Right lobe of liver (tissue), 6 donors: ENCODE results near the gene GATM. TPM values are rescaled to one million over a fixed set of nuclear protein-coding genes. Genes with fewer than 3 reads are reported as not detected.

Experiments used
- ATAC-seq, 4 donors: fragments of 200-7000 bp; cut with Tn5 transposase; one replicate each; pipeline ENCODE4 v1.9.1; 2020; ENCODE audit warnings: mild to moderate bottlenecking in 4 of 4, moderate library complexity in 4 of 4
- DNase-seq, 3 donors: peaks; one replicate each; pipeline ENCODE4 v3.0.0-alpha.2; 2020
- H3K27ac ChIP-seq, 3 donors: fragments of 200-600 bp; one replicate each; pipeline ENCODE4 v1.8.0; 2022
- H3K27me3 ChIP-seq, 2 donors: fragments of 200-600 bp; one replicate each; pipeline ENCODE4 v1.8.0; 2022
- H3K36me3 ChIP-seq, 4 donors: fragments of 200-600 bp; sonication (generic) in 1 of 4; one replicate each; pipeline versions ENCODE4 v1.5.1 to v1.8.0; 2017 to 2022; ENCODE audit warnings: control low read depth in 1 of 4
- H3K4me1 ChIP-seq, 4 donors: fragments of 200-600 bp; sonication (generic) in 1 of 4; one replicate each; pipeline versions ENCODE4 v1.5.1 to v1.8.0; 2017 to 2022; ENCODE audit warnings: control low read depth in 1 of 4
- H3K4me3 ChIP-seq, 3 donors: fragments of 200-600 bp; one replicate each; pipeline ENCODE4 v1.8.0; 2022
- H3K9me3 ChIP-seq, 4 donors: fragments of 200-600 bp; sonication (generic) in 1 of 4; one replicate each; pipeline versions ENCODE4 v1.5.1 to v1.8.0; 2017 to 2022; ENCODE audit warnings: control low read depth in 1 of 4
- CTCF ChIP-seq, 4 donors: fragments of 200-600 bp in 3 of 4; fragments of 450-650 bp in 1 of 4; IDR thresholded peaks; one replicate each; pipeline versions ENCODE4 v1.5.1 to v1.8.0; 2016 to 2022; ENCODE audit warnings: antibody characterized with exemption in 4 of 4, mild to moderate bottlenecking in 2 of 4
- POLR2A ChIP-seq: fragments of 450-650 bp; IDR thresholded peaks from one replicate; pipeline ENCODE4 v1.6.1; 2017; ENCODE audit warnings: antibody characterized with exemption, mild to moderate bottlenecking
- WGBS: methylation state at CpG from one replicate; pipeline ENCODE4 v1.1.6; 2018; ENCODE audit warnings: low coverage, low lambda C conversion rate; ENCODE audit not compliant: insufficient coverage; ENCODE audit errors: missing lambda C conversion rate; 5-methylcytosine and 5-hydroxymethylcytosine counted together
- intact Hi-C, 2 donors: fragments of 100-400 bp; cut with DNase I; formaldehyde crosslinking; loops; one replicate each; pipeline versions ENCODE4 v1.11.2 to v1.14.1; 2022
- total RNA-seq, 6 experiments: library from RNA; depleted of rRNA in 2 of 6; stranded (reverse); fragments of >200 nt in 2 of 6; fragmentation: NEBNext Ultra II Directional in 3 of 6; extraction: Animal tissue kit (Norgen Biotek cat#: 25700) in 3 of 6; gene quantifications; one replicate each; pipeline versions ENCODE4 v1.1.0 to v1.2.4, GENCODE V29; 2016 to 2023
- donor health status: DM: no; HTN: yes; CAD: no.
- donor health status: DM: no; HTN: no; CAD: no.
- donor health status: DM: no; HTN: no; CAD: no.
- donor health status: DM: no; HTN: yes; CAD: no.
- donor health status: DM: no; HTN: yes; CAD: no.

Gene GATM
- total RNA-seq, 6 experiments from 2014 or later: 404 to 1,363 (median 579) TPM

GRCh38 chr15:45347033-45347432, 31.3 kb downstream of the GATM start:
- 74% methylated on average over 4 of the region's 4 CpGs for WGBS

GRCh38 chr15:45346381-45346780, 32.0 kb downstream of the GATM start:
- intact Hi-C loops: no loop called here
- H3K4me1 ChIP-seq: peaks cover 0 to 57% (median 23%) of the 10 kb centered on the region in 4 donors
- TF ChIP-seq POLR2A (no peak), CTCF (IDR thresholded peaks at IDR 0.05) (no peak)

More at GRCh38 chr15:45347033-45347432, 31.3 kb downstream of the GATM start:
- DNase-seq (no peak), ATAC-seq (no peak)
- Histone ChIP-seq H3K27me3 (no peaks in the 10 kb centered on the region), H3K36me3 (no peaks in the 10 kb centered on the region), H3K27ac (no peak overlapping the region), H3K9me3 (no peaks in the 10 kb centered on the region), H3K4me1 (peaks cover 0 to 53% (median 22%) of the 10 kb centered on the region in 4 donors), H3K4me3 (no peak overlapping the region)
- intact Hi-C loops: no loop called here
- TF ChIP-seq POLR2A (no peak), CTCF (IDR thresholded peaks at IDR 0.05) (no peak)

GRCh38 chr15:45343258-45343860, 35.0 kb downstream of the GATM start:
- Histone ChIP-seq H3K4me3 (peak overlapping the region in 1 of 3 donors; percentile 23), H3K4me1 (peaks cover 0 to 68% (median 21%) of the 10 kb centered on the region in 4 donors), H3K27ac (peak overlapping the region; percentile 35 to 71 (median 51)), H3K27me3 (no peaks in the 10 kb centered on the region), H3K9me3 (no peaks in the 10 kb centered on the region), H3K36me3 (no peaks in the 10 kb centered on the region)
- peak; percentile 63 to 74 (median 66) for ATAC-seq
- intact Hi-C loops: no loop called here
- TF ChIP-seq CTCF (IDR thresholded peaks at IDR 0.05) (no peak), POLR2A (no peak)
- WGBS: 19% methylated on average over 2 of the region's 2 CpGs
- DNase-seq: no peak

More at GRCh38 chr15:45346381-45346780, 32.0 kb downstream of the GATM start:
- ATAC-seq (no peak), DNase-seq (no peak)
- Histone ChIP-seq H3K27ac (no peak overlapping the region), H3K36me3 (no peaks in the 10 kb centered on the region), H3K4me3 (no peak overlapping the region), H3K27me3 (no peaks in the 10 kb centered on the region), H3K9me3 (no peaks in the 10 kb centered on the region)
- WGBS: 50% methylated on average over 3 of the region's 3 CpGs

- Histone ChIP-seq H3K27me3 (no peaks in the 10 kb centered on the region), H3K9me3 (no peaks in the 10 kb centered on the region), H3K4me1 (peaks cover 0 to 61% (median 21%) of the 10 kb centered on the region in 4 donors), H3K4me3 (no peak overlapping the region), H3K36me3 (no peaks in the 10 kb centered on the region), H3K27ac (no peak overlapping the region)
- intact Hi-C loops: no loop called here
- no peak for DNase-seq
- TF ChIP-seq CTCF (IDR thresholded peaks at IDR 0.05) (no peak), POLR2A (no peak)
- no peak for ATAC-seq
- WGBS: 51% methylated on average over 4 of the region's 4 CpGs
Observed at GRCh38 chr15:45341790-45342189, 36.6 kb downstream of the GATM start.
